Small intestine (tissue), 7 donors: Measurements from ENCODE around the gene DCTD. TPM values are rescaled to one million over a fixed set of nuclear protein-coding genes. Genes with fewer than 3 reads are reported as not detected.
A peak's percentile ranks its signal among the peaks of the same experiment; 100 is the strongest.

Experiments
- DNase-seq, 2 donors: peaks; one replicate each; pipeline versions ENCODE4 v3.0.0 to v3.0.0-alpha.2; 2013
- FAIRE-seq: peaks from 2 replicates; lab custom pipeline; 2012; peaks lifted over from hg19 to GRCh38; lab: Jason Lieb, UNC
- H3K27ac ChIP-seq, 3 donors: one replicate each; pipeline ENCODE4 v1.5.1; 2013; ENCODE audit warnings: low read length in 2 of 3, mild to moderate bottlenecking in 2 of 3, control low read depth in 1 of 3, inconsistent platforms in 1 of 3, low read depth in 1 of 3, moderate library complexity in 1 of 3
- H3K27me3 ChIP-seq, 3 donors: one replicate each; pipeline ENCODE4 v1.6.1; 2013; ENCODE audit warnings: low read length in 3 of 3, inconsistent platforms in 1 of 3; ENCODE audit not compliant: control insufficient read depth in 3 of 3, insufficient read depth in 3 of 3
- H3K36me3 ChIP-seq, 3 donors: one replicate each; pipeline ENCODE4 v1.6.1; 2013; ENCODE audit warnings: low read length in 3 of 3, inconsistent platforms in 1 of 3, low read depth in 1 of 3, mild to moderate bottlenecking in 1 of 3, moderate library complexity in 1 of 3; ENCODE audit not compliant: control insufficient read depth in 3 of 3, insufficient read depth in 2 of 3
- H3K4me1 ChIP-seq, 3 donors: one replicate each; pipeline ENCODE4 v1.6.1; 2013; ENCODE audit warnings: low read length in 2 of 3, inconsistent platforms in 1 of 3, low read depth in 1 of 3, mild to moderate bottlenecking in 1 of 3, moderate library complexity in 1 of 3; ENCODE audit not compliant: control insufficient read depth in 3 of 3, insufficient read depth in 2 of 3
- H3K4me3 ChIP-seq, 3 donors: one replicate each; pipeline ENCODE4 v1.5.1; 2013; ENCODE audit warnings: low read length in 3 of 3, control low read depth in 1 of 3, inconsistent platforms in 1 of 3, low read depth in 1 of 3, mild to moderate bottlenecking in 1 of 3, moderate library complexity in 1 of 3
- H3K9me3 ChIP-seq, 2 donors: one replicate each; pipeline ENCODE4 v1.6.1; 2013; ENCODE audit warnings: low read depth in 1 of 2, low read length in 1 of 2; ENCODE audit not compliant: control insufficient read depth in 2 of 2, insufficient read depth in 1 of 2
- WGBS, 3 donors: extraction: QIAGEN DNeasy Blood & Tissue Kit; methylation state at CpG; one replicate each; pipeline ENCODE4 v1.1.7; 2013; 5-methylcytosine and 5-hydroxymethylcytosine counted together
- polyA plus RNA-seq, 4 donors: library from polyadenylated mRNA; stranded (reverse) in 3 of 4; unstranded in 1 of 4; fragments of 200-250 nt in 3 of 4; fragments of 120-200 nt in 1 of 4; gene quantifications; one replicate each; pipeline versions ENCODE4 v1.2.1 to v1.2.3, GENCODE V29; 2013
- donor health status: healthy with polysubstance abuse.
- donor health status: control.
- donor health status: control.
- donor health status: Bipolar disorder and iron deficiency.
- donor health status: healthy.

DCTD gene
- polyA plus RNA-seq, 4 donors, result 17.9 to 82.3 (median 47.5) TPM

- peaks cover 0 to 4% of the 10 kb centered on the region in 2 donors for H3K9me3 ChIP-seq
- no peaks in the 10 kb centered on the region for H3K27me3 ChIP-seq
- no peak overlapping the region for H3K27ac ChIP-seq
- DNase-seq (peak in 1 of 2 donors; percentile 12), FAIRE-seq (no peak)
- H3K4me1 ChIP-seq, result peaks cover 0 to 17% (median 0%) of the 10 kb centered on the region in 3 donors
- no peak overlapping the region for H3K4me3 ChIP-seq
- 64 to 84% (median 72%) methylated on average over 16 of the region's 16 CpGs for WGBS, 3 donors
- H3K36me3 ChIP-seq, result peaks cover 0 to 48% (median 0%) of the 10 kb centered on the region in 3 donors
Measured at GRCh38 chr4:182878633-182879495, 38.3 kb downstream of the DCTD start.

- Histone ChIP-seq H3K27ac (no peak overlapping the region), H3K4me1 (peaks cover 0 to 17% (median 0%) of the 10 kb centered on the region in 3 donors), H3K27me3 (no peaks in the 10 kb centered on the region), H3K9me3 (no peaks in the 10 kb centered on the region), H3K4me3 (no peak overlapping the region), H3K36me3 (peaks cover 0 to 44% (median 0%) of the 10 kb centered on the region in 3 donors)
- 85 to 91% (median 90%) methylated on average over 9 of the region's 9 CpGs for WGBS, 3 donors
- no peak for FAIRE-seq
- DNase-seq, result no peak
Measured at GRCh38 chr4:182877326-182877883, 39.8 kb downstream of the DCTD start.

DNA sequence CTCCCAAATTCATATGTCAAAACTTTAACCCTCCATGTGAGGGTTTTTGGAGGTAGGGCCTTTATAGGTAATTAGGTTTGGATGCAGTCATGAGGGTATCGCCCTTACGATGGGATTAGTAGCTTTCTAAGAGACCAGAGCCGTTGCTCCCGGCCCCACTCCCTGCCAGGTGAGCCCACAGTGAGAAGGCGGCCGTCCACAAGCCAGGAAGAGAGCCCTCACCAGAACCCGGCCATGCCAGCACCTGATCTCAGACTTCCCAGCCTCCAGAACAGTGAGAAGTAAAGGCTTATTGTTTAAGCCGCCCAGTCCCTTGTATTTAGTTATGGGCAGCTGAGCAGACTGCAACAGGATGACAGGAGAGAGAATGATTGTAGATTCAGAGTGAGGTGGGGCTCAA, 40.8 kb downstream of the DCTD start:
- Histone ChIP-seq H3K36me3 (peaks cover 0 to 42% (median 0%) of the 10 kb centered on the region in 3 donors), H3K4me3 (no peak overlapping the region), H3K27me3 (no peaks in the 10 kb centered on the region), H3K4me1 (peaks cover 0 to 17% (median 0%) of the 10 kb centered on the region in 3 donors), H3K27ac (no peak overlapping the region), H3K9me3 (no peaks in the 10 kb centered on the region)
- 88 to 96% (median 89%) methylated on average over 8 of the region's 8 CpGs for WGBS, 3 donors
- FAIRE-seq, result no peak
- DNase-seq, result no peak

GRCh38 chr4:182875453-182876405, 41.5 kb downstream of the DCTD start:
- 90 to 94% (median 92%) methylated on average over 20 of the region's 20 CpGs for WGBS, 3 donors
- Histone ChIP-seq H3K27me3 (no peaks in the 10 kb centered on the region), H3K27ac (no peak overlapping the region), H3K4me3 (no peak overlapping the region), H3K36me3 (peaks cover 0 to 36% (median 0%) of the 10 kb centered on the region in 3 donors), H3K9me3 (no peaks in the 10 kb centered on the region), H3K4me1 (peaks cover 0 to 10% (median 0%) of the 10 kb centered on the region in 3 donors)
- DNase-seq (no peak), FAIRE-seq (no peak)

DNA sequence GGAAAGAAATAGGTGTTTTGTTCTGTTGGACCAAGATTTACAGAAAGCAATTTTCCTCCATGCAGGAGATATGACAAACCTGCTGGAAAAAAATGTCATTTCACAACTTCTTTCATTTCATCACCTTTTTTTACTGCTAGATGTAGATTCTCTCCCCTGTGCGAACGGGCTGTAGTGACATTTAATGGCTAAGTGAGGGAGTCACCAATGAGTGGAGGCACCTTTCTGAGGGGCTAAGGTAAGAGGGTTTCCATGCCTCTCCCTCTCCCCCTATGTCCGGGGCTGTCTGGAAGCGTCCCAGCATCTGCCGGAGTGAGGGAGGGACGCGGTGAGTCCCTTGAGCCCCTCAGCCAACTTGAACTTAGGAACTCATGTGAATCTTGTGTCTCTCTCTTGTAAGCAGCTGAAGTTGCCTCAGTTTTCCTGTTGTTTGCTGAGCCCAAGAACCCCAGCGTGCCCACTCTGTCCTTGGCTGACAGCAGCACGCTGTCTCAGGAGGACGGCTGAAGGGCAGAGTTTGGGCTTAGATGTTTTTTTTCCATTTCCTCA, 42.3 kb downstream of the DCTD start:
- H3K27ac ChIP-seq, result no peak overlapping the region
- H3K4me3 ChIP-seq, result no peak overlapping the region
- DNase-seq (no peak), FAIRE-seq (no peak)
- H3K9me3 ChIP-seq, result no peaks in the 10 kb centered on the region
- WGBS, 3 donors, result 88 to 94% (median 92%) methylated on average over 10 of the region's 10 CpGs
- peaks cover 0 to 1% (median 0%) of the 10 kb centered on the region in 3 donors for H3K4me1 ChIP-seq
- no peaks in the 10 kb centered on the region for H3K27me3 ChIP-seq
- H3K36me3 ChIP-seq, result peaks cover 0 to 30% (median 0%) of the 10 kb centered on the region in 3 donors

DNA sequence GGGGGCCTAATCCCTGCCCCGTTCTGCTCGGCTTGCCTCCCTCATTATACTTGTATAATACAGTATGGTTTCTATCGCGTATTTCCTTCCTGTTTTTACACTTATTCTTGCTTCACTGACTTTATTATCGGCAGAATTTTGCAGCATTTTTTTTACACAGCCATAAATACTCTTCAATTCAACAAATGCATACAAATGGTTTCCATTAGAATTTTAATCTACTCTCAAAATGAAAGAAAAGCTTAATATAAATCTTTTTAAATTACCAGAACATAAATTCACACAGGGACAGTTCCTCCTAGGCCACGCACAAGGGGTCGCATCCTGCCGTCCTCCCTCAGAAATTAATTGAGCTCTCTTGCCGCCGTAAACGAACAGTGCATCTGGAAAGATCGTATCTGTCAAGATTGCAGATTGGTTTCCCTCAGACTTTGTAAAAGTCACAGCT, 42.9 kb downstream of the DCTD start:
- H3K4me3 ChIP-seq, result no peak overlapping the region
- H3K27me3 ChIP-seq, result no peaks in the 10 kb centered on the region
- no peaks in the 10 kb centered on the region for H3K9me3 ChIP-seq
- no peak for FAIRE-seq
- peaks cover 0 to 30% (median 0%) of the 10 kb centered on the region in 3 donors for H3K36me3 ChIP-seq
- WGBS, 3 donors, result 75 to 91% (median 81%) methylated on average over 12 of the region's 12 CpGs
- no peak overlapping the region for H3K27ac ChIP-seq
- no peak for DNase-seq
- no peaks in the 10 kb centered on the region for H3K4me1 ChIP-seq

DNA sequence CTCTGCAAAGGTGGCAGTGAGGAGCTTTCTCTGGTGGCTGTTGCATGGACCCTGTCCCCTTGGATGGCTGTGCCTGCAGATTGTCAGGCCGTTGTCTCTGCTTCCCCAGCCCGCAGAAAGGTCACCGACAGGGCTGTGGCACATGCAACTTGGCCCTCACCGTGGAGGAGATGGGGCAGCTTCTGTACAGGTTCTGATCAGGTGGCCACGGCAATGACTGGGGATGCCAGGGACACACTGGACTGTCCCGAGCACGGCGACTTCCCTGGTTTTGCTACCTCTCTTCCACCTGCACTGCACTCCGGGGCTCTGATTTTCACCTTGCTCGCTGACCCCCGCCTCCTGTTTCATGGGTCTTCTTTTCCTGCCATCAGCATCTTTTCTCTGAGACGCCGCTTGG, 43.5 kb downstream of the DCTD start:
- no peaks in the 10 kb centered on the region for H3K4me1 ChIP-seq
- DNase-seq, result no peak
- FAIRE-seq, result no peak
- no peaks in the 10 kb centered on the region for H3K9me3 ChIP-seq
- H3K27ac ChIP-seq, result no peak overlapping the region
- 96 to 97% (median 96%) methylated on average over 13 of the region's 13 CpGs for WGBS, 3 donors
- H3K36me3 ChIP-seq, result peaks cover 0 to 30% (median 0%) of the 10 kb centered on the region in 3 donors
- no peaks in the 10 kb centered on the region for H3K27me3 ChIP-seq
- no peak overlapping the region for H3K4me3 ChIP-seq
